Osteocyte (in vitro differentiated cells): ENCODE results near the gene HSD17B13. TPM values are rescaled to one million over a fixed set of nuclear protein-coding genes. Genes with fewer than 3 reads are reported as not detected.
"Not testable (repeated sequence)": the region's sequence is repeated elsewhere in the genome, so short reads cannot be mapped to it uniquely, and the experiment has no call there.

ENCODE experiments used
- DNase-seq: peaks from one replicate; pipeline ENCODE4 v3.0.0; 2021; ENCODE audit warnings: mixed read lengths; ENCODE audit not compliant: unreplicated experiment; ENCODE audit errors: extremely low spot score
- H3K27ac Mint-ChIP-seq: one replicate; pipeline ENCODE4 v1.8.0; 2021; ENCODE audit warnings: mild to moderate bottlenecking, mixed read lengths; ENCODE audit not compliant: unreplicated experiment
- H3K27me3 Mint-ChIP-seq: one replicate; pipeline ENCODE4 v1.8.0; 2021; ENCODE audit warnings: mixed read lengths; ENCODE audit not compliant: unreplicated experiment
- H3K36me3 Mint-ChIP-seq: one replicate; pipeline ENCODE4 v1.8.0; 2021; ENCODE audit warnings: mixed read lengths; ENCODE audit not compliant: unreplicated experiment
- H3K4me1 Mint-ChIP-seq: one replicate; pipeline ENCODE4 v1.8.0; 2021; ENCODE audit warnings: mixed read lengths; ENCODE audit not compliant: unreplicated experiment
- H3K4me3 Mint-ChIP-seq: one replicate; pipeline ENCODE4 v1.8.0; 2021; ENCODE audit warnings: mild to moderate bottlenecking, moderate library complexity, mixed read lengths; ENCODE audit not compliant: unreplicated experiment
- H3K9me3 Mint-ChIP-seq: one replicate; pipeline ENCODE4 v1.8.0; 2021; ENCODE audit warnings: mixed read lengths; ENCODE audit not compliant: unreplicated experiment
- total RNA-seq: library from RNA; stranded (reverse); gene quantifications from 2 replicates; pipeline ENCODE4 v1.2.1, GENCODE V29; 2021
- TF ChIP-seq, protein P1 (sequence below): fragments of 200-600 bp; sonication (generic); IDR thresholded peaks from 2 replicates; pipeline ENCODE4 v1.5.0; 2021; ENCODE audit warnings: antibody characterized with exemption, mild to moderate bottlenecking, moderate library complexity

Gene HSD17B13
- total RNA-seq, 1 donor from 2014 or later: not detected

DNA sequence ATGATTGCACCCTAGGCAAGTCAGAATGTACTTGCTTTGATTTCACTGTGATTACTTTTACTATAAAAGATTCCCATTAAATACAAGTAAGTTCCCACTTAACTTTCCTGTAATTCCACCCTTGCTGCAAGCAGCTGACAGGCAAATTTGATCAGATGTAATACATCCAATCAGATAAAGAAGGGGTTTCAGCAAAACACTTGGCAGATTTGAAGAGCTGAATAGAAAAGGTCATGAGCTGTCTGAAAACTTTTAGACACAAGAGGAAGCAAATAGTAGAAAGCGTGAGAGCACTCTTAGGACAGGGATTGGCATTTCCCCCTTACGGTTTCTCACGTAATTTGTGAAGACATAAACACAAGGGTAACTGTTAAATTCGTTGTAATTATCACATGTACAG lies 22.8 kb downstream of the HSD17B13 start:
- TF ChIP-seq, protein P1, sequence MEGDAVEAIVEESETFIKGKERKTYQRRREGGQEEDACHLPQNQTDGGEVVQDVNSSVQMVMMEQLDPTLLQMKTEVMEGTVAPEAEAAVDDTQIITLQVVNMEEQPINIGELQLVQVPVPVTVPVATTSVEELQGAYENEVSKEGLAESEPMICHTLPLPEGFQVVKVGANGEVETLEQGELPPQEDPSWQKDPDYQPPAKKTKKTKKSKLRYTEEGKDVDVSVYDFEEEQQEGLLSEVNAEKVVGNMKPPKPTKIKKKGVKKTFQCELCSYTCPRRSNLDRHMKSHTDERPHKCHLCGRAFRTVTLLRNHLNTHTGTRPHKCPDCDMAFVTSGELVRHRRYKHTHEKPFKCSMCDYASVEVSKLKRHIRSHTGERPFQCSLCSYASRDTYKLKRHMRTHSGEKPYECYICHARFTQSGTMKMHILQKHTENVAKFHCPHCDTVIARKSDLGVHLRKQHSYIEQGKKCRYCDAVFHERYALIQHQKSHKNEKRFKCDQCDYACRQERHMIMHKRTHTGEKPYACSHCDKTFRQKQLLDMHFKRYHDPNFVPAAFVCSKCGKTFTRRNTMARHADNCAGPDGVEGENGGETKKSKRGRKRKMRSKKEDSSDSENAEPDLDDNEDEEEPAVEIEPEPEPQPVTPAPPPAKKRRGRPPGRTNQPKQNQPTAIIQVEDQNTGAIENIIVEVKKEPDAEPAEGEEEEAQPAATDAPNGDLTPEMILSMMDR: no peak
- peaks cover 9% of the 10 kb centered on the region for H3K27me3 Mint-ChIP-seq
- DNase-seq: no peak
- H3K27ac Mint-ChIP-seq: no peak overlapping the region
- H3K4me1 Mint-ChIP-seq: peaks cover 13% of the 10 kb centered on the region
- H3K4me3 Mint-ChIP-seq: no peak overlapping the region
- H3K9me3 Mint-ChIP-seq: peaks cover 1% of the 10 kb centered on the region
- no peaks in the 10 kb centered on the region for H3K36me3 Mint-ChIP-seq

GRCh38 chr4:87298362-87298761 lies 24.3 kb downstream of the HSD17B13 start:
- no peak for DNase-seq
- H3K4me3 Mint-ChIP-seq: no peak overlapping the region
- TF ChIP-seq, protein P1: no peak
- peaks cover 13% of the 10 kb centered on the region for H3K9me3 Mint-ChIP-seq
- peaks cover 9% of the 10 kb centered on the region for H3K27me3 Mint-ChIP-seq
- H3K27ac Mint-ChIP-seq: no peak overlapping the region
- peaks cover 2% of the 10 kb centered on the region for H3K4me1 Mint-ChIP-seq
- no peaks in the 10 kb centered on the region for H3K36me3 Mint-ChIP-seq

DNA sequence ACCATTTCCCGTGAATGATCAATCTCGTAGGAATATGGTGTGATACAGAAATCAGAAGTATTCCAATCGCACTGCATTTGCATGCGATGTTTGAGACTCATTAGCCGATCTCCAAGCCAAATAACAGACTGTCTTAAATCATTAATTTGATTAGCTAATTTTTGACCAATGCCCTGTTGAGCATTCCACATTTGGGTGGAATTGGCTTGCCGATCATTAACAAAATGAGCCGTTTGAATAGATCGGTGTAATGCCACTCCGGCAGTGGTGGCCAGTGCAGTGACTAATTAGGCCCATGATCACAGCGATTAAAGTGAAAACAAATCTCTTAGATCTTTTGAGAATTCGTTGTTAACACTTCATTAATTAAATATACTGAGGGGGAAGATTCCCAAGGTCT lies 27.8 kb downstream of the HSD17B13 start:
- not testable (repeated sequence) for DNase-seq, H3K4me1 Mint-ChIP-seq, H3K27me3 Mint-ChIP-seq, H3K4me3 Mint-ChIP-seq, H3K27ac Mint-ChIP-seq, H3K36me3 Mint-ChIP-seq
- H3K9me3 Mint-ChIP-seq: peaks cover 14% of the 10 kb centered on the region

GRCh38 chr4:87293889-87294288 lies 28.8 kb downstream of the HSD17B13 start:
- not testable (repeated sequence) for H3K27ac Mint-ChIP-seq, H3K36me3 Mint-ChIP-seq, H3K4me1 Mint-ChIP-seq, DNase-seq, H3K4me3 Mint-ChIP-seq, H3K27me3 Mint-ChIP-seq
- peaks cover 14% of the 10 kb centered on the region for H3K9me3 Mint-ChIP-seq

DNA sequence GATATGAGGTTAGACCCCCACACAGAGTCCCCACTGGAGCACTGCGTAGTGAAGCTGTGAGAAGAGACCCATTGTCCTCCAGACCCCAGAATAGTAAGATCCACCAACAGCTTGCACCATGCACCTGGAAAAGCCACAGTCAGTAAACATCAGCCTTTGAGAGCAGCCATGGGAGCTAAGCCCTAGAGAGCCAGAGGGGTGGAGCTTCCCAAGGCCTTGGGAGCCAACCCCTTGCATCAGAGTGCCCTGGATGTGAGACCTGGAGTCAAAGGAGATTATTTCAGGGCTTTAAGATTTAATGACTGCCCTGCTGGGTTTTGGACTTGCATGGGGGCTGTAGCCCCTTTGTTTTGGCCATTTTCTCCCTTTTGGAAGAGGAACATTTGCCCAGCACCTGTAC lies 35.7 kb downstream of the HSD17B13 start:
- Mint-ChIP-seq H3K4me1 (no peaks in the 10 kb centered on the region), H3K27ac (no peak overlapping the region), H3K4me3 (no peak overlapping the region)

GRCh38 chr4:87284268-87284667 lies 38.4 kb downstream of the HSD17B13 start:
- not testable (repeated sequence) for H3K36me3 Mint-ChIP-seq, H3K4me3 Mint-ChIP-seq, DNase-seq, H3K4me1 Mint-ChIP-seq, H3K27ac Mint-ChIP-seq, H3K27me3 Mint-ChIP-seq
- peaks cover 11% of the 10 kb centered on the region for H3K9me3 Mint-ChIP-seq

More for the DNA sequence above, 35.7 kb downstream of the HSD17B13 start:
- TF ChIP-seq, protein P1: no peak
- DNase-seq: no peak
- Mint-ChIP-seq H3K9me3 (peaks cover 11% of the 10 kb centered on the region), H3K27me3 (no peaks in the 10 kb centered on the region), H3K36me3 (no peaks in the 10 kb centered on the region)

GRCh38 chr4:87283151-87283550 lies 39.5 kb downstream of the HSD17B13 start:
- TF ChIP-seq, protein P1: no peak
- Mint-ChIP-seq H3K36me3 (no peaks in the 10 kb centered on the region), H3K27me3 (peaks cover 13% of the 10 kb centered on the region), H3K4me3 (no peak overlapping the region), H3K27ac (no peak overlapping the region), H3K9me3 (peaks cover 11% of the 10 kb centered on the region), H3K4me1 (no peaks in the 10 kb centered on the region)
- DNase-seq: no peak
